Endodermal cell (in vitro differentiated cells): ENCODE data around the gene GALNT18. TPM values are rescaled to one million over a fixed set of nuclear protein-coding genes. Genes with fewer than 3 reads are reported as not detected.

ENCODE experiments used
- DNase-seq: peaks from one replicate; pipeline ENCODE4 v3.0.0-alpha.2; 2017
- H3K27ac ChIP-seq: 2 replicates; pipeline ENCODE4 v1.5.1; 2013; ENCODE audit warnings: mild to moderate bottlenecking, low read depth, low read length, moderate library complexity
- H3K27me3 ChIP-seq: 2 replicates; pipeline ENCODE4 v1.6.1; 2013; ENCODE audit warnings: mild to moderate bottlenecking, low read length, moderate library complexity; ENCODE audit not compliant: insufficient read depth, control insufficient read depth, poor library complexity, severe bottlenecking
- H3K36me3 ChIP-seq: 2 replicates; pipeline ENCODE4 v1.7.0; 2013; ENCODE audit warnings: mild to moderate bottlenecking, low read length, moderate library complexity; ENCODE audit not compliant: control insufficient read depth, insufficient read depth
- H3K4me1 ChIP-seq: one replicate; pipeline ENCODE4 v1.7.0; 2013; ENCODE audit warnings: low read length; ENCODE audit not compliant: control insufficient read depth, insufficient read depth
- H3K4me3 ChIP-seq: 2 replicates; pipeline ENCODE4 v1.5.1; 2013; ENCODE audit warnings: mild to moderate bottlenecking, low read length, moderate library complexity
- H3K9ac ChIP-seq: 2 replicates; pipeline ENCODE4 v1.6.1; 2013; ENCODE audit warnings: mild to moderate bottlenecking, low read length, moderate library complexity; ENCODE audit not compliant: poor library complexity, severe bottlenecking; ENCODE audit errors: extremely low read depth
- H3K9me3 ChIP-seq: 2 replicates; pipeline ENCODE4 v1.6.1; 2013; ENCODE audit warnings: mild to moderate bottlenecking, low read length, moderate library complexity; ENCODE audit not compliant: control insufficient read depth
- H3K27ac Mint-ChIP-seq: 2 replicates; pipeline ENCODE4 v1.8.0; 2020; ENCODE audit warnings: mixed read lengths
- H3K27me3 Mint-ChIP-seq: 2 replicates; pipeline ENCODE4 v1.8.0; 2021; ENCODE audit warnings: mild to moderate bottlenecking, mixed read lengths; ENCODE audit not compliant: insufficient read depth
- H3K36me3 Mint-ChIP-seq: 2 replicates; pipeline ENCODE4 v1.8.0; 2020; ENCODE audit warnings: low read depth, mixed read lengths
- H3K4me1 Mint-ChIP-seq: 2 replicates; pipeline ENCODE4 v1.8.0; 2020; ENCODE audit warnings: mixed read lengths
- H3K4me3 Mint-ChIP-seq: 2 replicates; pipeline ENCODE4 v1.8.0; 2020; ENCODE audit warnings: mild to moderate bottlenecking, moderate library complexity, mixed read lengths
- H3K9me3 Mint-ChIP-seq: 2 replicates; pipeline ENCODE4 v1.8.0; 2020; ENCODE audit warnings: mild to moderate bottlenecking, mixed read lengths
- CTCF ChIP-seq: fragments of 200-600 bp; sonication (generic); conservative IDR thresholded peaks from 2 replicates; pipeline ENCODE4 v1.5.0; 2021; ENCODE audit warnings: antibody characterized with exemption, mild to moderate bottlenecking
- WGBS, 2 experiments: methylation state at CpG; one replicate each; pipeline versions ENCODE4 v1.1.5 to v1.1.7; 2013; ENCODE audit warnings: missing lambda C conversion rate in 2 of 2, mixed read lengths in 1 of 2; ENCODE audit not compliant: insufficient coverage in 1 of 2, insufficient read length in 1 of 2; 5-methylcytosine and 5-hydroxymethylcytosine counted together
- total RNA-seq, 2 donors: library from RNA; stranded (reverse); fragmentation: NEBNext Ultra II Directional in 1 of 2; extraction: Animal tissue kit (Norgen Biotek cat#: 25700) in 1 of 2; gene quantifications; 2 replicates in 1 of 2; 3 replicates in 1 of 2; pipeline ENCODE4 v1.2.1, GENCODE V29; 2021

Gene GALNT18
- total RNA-seq, 2 donors from 2014 or later: 5.1 to 9.9 TPM

DNA sequence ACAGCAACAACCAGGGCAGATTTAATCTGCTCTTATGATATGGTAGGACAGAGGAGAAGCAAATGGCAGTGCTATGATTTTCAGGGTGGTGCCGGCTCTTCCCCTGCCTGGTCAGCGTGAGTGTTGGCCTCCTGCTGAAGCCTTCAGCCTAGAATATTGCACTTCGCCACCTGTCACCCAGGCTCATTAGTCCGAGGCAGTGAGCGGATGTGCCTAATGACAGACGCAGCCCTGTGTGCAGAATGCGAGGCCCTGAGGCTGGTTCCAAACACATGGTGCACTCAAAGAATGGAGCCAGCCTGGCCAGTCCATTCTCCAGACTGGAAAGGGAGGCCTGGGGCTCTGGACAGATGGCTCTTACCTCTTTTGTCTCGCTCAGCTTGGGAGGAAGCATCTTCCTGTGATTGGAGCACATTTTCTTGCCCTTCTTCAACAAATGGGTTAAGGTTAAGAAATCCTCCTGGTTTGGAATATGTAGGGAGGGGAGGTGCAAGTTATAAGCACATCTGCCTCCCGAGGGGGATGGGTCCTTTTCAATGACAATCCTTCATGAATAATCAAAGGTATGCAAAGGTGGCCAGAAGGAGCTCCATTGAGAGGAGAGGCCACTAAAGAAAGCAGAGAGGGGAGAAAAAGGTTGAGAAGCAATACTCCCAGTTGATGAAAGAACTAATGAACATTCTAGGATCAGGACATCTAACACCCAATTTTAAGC is 39.7 kb upstream of the GALNT18 start:
- 90 to 91% methylated on average over 8 to 9 of the region's 9 CpGs for WGBS, 2 experiments
- no peak for TF ChIP-seq CTCF
- no peak for DNase-seq
- Mint-ChIP-seq H3K27me3 (peaks cover 9% of the 10 kb centered on the region), H3K36me3 (no peaks in the 10 kb centered on the region), H3K4me1 (peaks cover 22% of the 10 kb centered on the region), H3K4me3 (no peak overlapping the region), H3K9me3 (peaks cover 6% of the 10 kb centered on the region), H3K27ac (no peak overlapping the region)
- peaks cover 7% of the 10 kb centered on the region for H3K4me1 ChIP-seq
- H3K9me3 ChIP-seq: peaks cover 11% of the 10 kb centered on the region
- H3K9ac ChIP-seq: no peak overlapping the region
- no peaks in the 10 kb centered on the region for H3K27me3 ChIP-seq
- no peaks in the 10 kb centered on the region for H3K36me3 ChIP-seq
- H3K4me3 ChIP-seq: no peak overlapping the region
- peak overlapping the region; percentile 75 for H3K27ac ChIP-seq

- no peak for TF ChIP-seq CTCF
- H3K27me3 Mint-ChIP-seq: peaks cover 13% of the 10 kb centered on the region
- 85 to 100% methylated on average over 1 to 3 of the region's 3 CpGs for WGBS, 2 experiments
These were observed 38.5 kb upstream of the GALNT18 start for GRCh38 chr11:11660363-11660740.

DNA sequence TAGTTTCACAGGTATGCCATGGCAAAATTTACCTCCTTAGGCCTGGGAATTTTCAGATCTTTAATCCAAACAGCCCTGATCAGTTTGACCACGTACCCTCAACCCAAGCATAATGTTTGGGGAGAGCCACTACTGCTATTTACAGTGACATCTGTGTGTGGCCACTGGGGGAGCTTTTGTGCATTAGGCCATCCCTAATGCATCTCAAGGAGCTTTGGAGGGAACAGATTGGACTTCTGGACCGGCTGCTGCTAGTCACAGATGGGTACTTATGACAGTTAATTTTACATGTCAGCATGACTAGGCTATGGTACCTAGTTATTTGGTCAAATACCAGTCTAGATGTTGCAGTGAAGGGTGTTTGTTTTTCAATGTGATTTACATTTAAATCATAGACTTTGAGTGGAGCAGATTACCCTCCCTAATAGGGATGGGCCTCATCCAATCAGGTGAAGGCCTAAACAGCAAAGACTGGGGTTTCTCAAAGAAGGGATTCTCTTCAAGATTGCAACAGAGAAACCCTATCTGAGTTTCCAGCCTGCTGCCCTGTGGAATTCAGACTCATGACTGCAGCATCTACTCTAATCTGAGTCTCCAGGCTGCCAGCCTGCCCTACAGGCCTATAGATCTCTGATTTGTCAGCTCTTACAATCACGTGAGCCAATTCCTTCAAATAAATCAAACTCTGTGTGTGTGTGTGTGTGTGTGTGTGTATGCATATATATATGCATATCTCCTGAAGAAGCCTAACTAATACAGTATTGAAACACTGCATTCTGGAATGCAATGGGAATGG is 38.0 kb upstream of the GALNT18 start:
- H3K9ac ChIP-seq: no peak overlapping the region
- WGBS, 2 experiments: 88 to 93% methylated on average over 2 to 3 of the region's 3 CpGs
- Mint-ChIP-seq H3K27me3 (peaks cover 16% of the 10 kb centered on the region), H3K27ac (no peak overlapping the region), H3K4me1 (peaks cover 22% of the 10 kb centered on the region), H3K4me3 (no peak overlapping the region), H3K36me3 (no peaks in the 10 kb centered on the region), H3K9me3 (no peaks in the 10 kb centered on the region)
- H3K9me3 ChIP-seq: no peaks in the 10 kb centered on the region
- no peak overlapping the region for H3K4me3 ChIP-seq
- DNase-seq: no peak
- peaks cover 8% of the 10 kb centered on the region for H3K27me3 ChIP-seq
- H3K4me1 ChIP-seq: peaks cover 7% of the 10 kb centered on the region
- no peaks in the 10 kb centered on the region for H3K36me3 ChIP-seq
- no peak overlapping the region for H3K27ac ChIP-seq
- peak; percentile 71 for TF ChIP-seq CTCF

More at GRCh38 chr11:11660363-11660740, 38.5 kb upstream of the GALNT18 start:
- H3K27ac Mint-ChIP-seq: no peak overlapping the region
- H3K9ac ChIP-seq: no peak overlapping the region
- peaks cover 22% of the 10 kb centered on the region for H3K4me1 Mint-ChIP-seq
- H3K9me3 Mint-ChIP-seq: no peaks in the 10 kb centered on the region
- H3K9me3 ChIP-seq: peaks cover 2% of the 10 kb centered on the region
- H3K4me3 Mint-ChIP-seq: no peak overlapping the region
- no peak overlapping the region for H3K4me3 ChIP-seq
- peaks cover 3% of the 10 kb centered on the region for H3K27me3 ChIP-seq
- H3K36me3 Mint-ChIP-seq: no peaks in the 10 kb centered on the region
- H3K36me3 ChIP-seq: no peaks in the 10 kb centered on the region
- peaks cover 7% of the 10 kb centered on the region for H3K4me1 ChIP-seq
- DNase-seq: no peak
- H3K27ac ChIP-seq: no peak overlapping the region
